ENCODE measurements around the gene FAM174B.

FAM174B gene

GRCh38 chr15:92655178-92655995 is at the start of gene FAM174B:
Gene FAM174B, minus strand, starts transcription at chr15:92655775.
- DNase-seq, result peak; percentile 34

- no peak for DNase-seq
These were observed 40.5 kb upstream of the FAM174B start for GRCh38 chr15:92696096-92696495.

DNA sequence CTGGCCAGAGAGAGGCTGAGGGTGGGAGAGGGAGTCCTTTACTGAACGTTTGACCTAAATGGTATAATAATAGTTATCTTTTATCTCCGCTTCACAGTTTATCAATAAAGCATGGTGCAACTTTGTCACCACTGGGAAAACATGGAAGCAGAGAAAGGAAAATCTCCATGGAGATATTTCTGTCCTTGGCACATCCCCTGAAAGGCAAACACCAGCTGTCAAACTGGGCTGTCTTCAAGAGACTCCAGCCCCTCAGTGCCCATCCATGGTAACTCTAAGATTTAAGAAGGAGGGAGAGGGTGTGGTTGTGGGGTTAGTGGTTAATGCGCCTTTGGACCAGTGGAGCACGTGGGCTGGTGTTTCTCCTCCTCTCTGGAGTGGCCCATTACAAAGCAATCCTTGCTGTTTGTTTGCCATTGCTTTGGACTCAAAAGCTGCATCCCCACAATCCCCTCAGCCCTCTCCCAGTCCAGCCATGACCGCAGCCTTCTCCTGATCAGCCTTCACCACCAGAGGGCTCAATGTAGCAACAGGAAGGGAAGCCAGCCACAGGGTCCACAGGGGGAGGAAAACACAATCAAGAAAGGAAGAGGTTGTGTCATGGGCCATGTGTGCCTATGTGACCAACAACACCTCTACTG is 38.2 kb upstream of the FAM174B start:
- no peak for DNase-seq

DNA sequence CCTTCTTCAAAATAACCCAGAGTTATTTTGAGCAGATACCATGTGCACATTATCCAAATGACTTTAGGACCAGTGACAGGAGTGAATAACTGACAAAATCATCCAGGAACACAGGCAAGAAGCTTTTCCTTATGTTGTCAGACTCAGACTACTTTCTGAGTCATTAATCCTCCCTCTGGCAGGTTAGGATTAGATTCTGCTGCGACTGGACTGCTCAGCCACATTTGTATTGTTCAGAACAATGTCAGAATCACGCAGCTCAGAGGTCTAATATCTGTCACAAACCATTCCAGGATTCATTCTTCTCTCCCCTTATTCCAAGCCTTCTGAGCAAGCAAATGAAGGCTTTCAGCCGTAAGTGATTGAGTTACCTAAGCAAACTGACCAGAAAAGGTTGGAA is 34.8 kb upstream of the FAM174B start:
- DNase-seq, result no peak

GRCh38 chr15:92687746-92688145 is 32.2 kb upstream of the FAM174B start:
- DNase-seq, result no peak

DNA sequence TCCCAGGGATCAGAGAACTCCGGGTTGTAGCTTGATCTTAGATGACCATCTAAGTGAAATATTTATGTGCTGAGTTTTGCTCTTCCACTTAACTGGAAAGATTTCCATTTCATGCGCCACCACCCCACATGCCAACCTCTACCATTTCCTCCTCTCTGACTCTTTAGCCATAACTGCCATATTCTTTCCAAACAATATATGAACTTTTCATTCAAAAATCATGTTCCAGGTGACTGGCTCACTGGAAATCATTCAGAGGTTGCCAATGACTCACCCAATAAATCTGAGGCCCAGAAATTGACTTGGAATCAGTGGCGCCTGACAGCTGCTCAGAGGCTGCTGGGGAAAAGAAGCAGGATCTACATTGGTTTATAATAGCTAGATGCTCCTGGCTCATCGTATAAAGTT is 31.6 kb upstream of the FAM174B start:
- no peak for DNase-seq

- DNase-seq, result no peak
These were observed 27.9 kb upstream of the FAM174B start for GRCh38 chr15:92683511-92683834.

- DNase-seq, result no peak
These were observed 27.4 kb upstream of the FAM174B start for GRCh38 chr15:92682741-92683510.

- DNase-seq, result no peak
These were observed 25.6 kb upstream of the FAM174B start for GRCh38 chr15:92681141-92681631.

GRCh38 chr15:92677999-92678398 is 22.4 kb upstream of the FAM174B start:
- no peak for DNase-seq

GRCh38 chr15:92676561-92676960 is 21.0 kb upstream of the FAM174B start:
- no peak for DNase-seq

GRCh38 chr15:92675485-92675884 is 19.9 kb upstream of the FAM174B start:
- no peak for DNase-seq

DNA sequence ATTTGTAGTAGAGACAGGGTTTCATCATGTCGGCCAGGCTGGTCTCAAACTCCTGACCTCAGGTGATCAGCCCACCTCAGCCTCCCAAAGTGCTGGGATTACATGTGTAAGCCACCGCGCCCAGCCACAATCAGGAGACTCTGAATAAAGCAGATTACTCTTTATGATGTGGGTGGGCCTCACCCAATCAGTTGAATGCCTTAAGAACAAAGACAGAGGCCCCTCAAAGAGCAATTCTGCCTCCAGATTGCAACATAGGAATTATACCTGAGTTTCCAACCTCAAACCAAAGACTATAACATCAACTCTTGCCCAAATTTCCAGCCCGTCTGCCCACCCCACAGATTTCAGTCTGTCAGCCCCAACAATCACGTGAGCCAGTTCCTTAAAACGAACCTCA is 18.8 kb upstream of the FAM174B start:
- no peak for DNase-seq

GRCh38 chr15:92672102-92672501 is 16.5 kb upstream of the FAM174B start:
- DNase-seq, result no peak

DNA sequence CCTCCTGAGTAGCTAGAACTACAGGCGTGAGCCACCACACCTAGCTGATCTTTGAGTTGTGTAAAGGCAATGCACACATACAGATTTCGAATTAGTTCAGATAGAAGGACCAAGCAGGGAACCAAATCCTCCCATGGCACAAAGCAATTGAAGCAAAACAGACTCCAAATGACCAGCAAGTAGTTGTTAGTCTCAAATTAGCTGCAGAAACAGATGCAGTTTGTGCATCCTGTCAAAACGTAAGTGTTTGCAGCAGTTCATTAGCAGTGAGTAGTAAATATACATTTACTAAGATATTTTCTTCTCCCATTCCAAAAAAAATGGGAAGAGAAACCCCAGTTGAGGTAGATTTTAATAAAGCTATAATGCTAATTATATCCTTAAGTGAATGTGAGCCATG is 15.8 kb upstream of the FAM174B start:
- no peak for DNase-seq

DNA sequence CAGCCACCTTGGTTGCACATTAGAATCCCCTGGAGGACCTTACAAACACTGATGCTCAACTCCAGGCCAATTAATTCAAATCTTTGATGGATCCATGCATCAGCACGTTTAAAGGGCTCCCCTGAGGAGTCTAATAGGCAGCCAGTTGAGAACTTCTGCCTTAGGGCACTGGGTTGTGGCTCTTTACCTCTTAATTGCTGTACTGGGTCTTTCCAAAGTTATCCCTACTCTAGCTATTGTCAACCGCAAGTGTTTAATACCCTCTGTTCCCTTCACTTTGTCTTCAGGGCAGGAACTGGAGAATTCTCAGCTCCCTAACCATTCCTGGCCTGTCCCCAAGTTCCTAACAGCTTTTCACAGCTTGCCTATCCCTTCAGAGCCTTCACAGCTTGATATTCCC is 15.0 kb upstream of the FAM174B start:
- no peak for DNase-seq

GRCh38 chr15:92669432-92669831 is 13.9 kb upstream of the FAM174B start:
- no peak for DNase-seq

DNA sequence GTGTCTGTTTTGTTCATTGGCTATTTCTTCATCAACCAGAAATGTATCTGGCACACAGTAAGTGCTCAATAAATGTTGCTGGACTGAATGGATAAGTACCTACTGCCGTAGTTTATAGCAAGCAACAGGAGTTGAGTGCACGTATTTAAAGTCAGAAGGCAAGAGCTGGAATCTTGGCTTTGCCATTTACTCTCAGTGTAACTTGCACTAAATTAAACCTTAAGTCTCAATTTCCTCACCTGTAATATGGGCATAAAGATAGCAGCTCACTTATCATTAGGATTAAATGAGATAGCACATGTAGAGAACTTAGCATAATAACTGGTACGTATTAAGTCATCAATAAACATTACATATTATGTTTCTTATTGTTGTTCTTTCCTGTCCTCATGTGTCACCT is 13.0 kb upstream of the FAM174B start:
- no peak for DNase-seq

DNA sequence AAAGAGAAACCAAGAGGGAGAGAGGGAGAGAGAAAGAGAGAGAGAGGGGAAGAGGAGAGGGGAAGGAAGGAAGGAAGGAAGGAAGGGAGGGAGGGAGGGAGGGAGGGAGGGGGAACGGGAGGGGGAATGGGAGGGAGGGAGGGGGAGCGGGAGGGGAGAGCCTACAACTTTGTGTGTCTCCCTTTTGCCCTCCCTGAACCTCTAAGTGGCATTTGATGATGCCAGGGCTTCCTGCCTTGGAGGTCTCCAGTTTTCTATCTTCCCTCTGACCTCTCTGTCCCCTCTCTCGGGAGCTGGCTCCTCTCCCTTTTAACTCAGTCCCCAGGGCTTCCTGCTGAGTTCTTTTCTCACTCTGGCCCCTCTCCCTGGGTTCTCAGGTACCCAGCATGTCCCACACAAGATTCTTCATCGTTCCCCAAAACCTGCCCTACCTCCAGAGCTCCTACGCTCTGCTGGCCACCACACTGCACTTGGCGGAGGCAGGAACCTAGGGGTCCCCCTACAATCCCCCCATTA is 12.5 kb upstream of the FAM174B start:
- DNase-seq, result no peak

- DNase-seq, result no peak
These were observed 11.8 kb upstream of the FAM174B start for GRCh38 chr15:92667287-92667904.

DNA sequence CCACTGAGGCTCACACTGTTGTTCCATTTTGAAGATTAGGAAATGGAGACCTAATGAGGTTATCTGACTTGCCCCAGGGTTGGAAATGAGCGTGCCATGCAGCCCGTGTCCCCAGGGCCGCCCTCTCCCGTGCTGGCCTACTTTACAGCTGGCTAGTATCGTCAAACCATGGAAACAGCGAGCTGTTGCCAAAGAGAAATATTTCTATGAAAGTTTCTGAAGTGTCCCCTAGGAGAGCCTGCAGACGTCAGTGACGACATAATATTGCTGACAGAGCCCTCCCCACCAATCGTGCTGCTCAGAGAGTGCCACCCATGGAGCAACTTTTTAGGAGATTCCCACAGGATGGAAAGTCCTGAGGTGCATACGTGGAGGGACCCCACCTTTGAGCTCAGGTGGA is 11.2 kb upstream of the FAM174B start:
- no peak for DNase-seq

GRCh38 chr15:92665100-92665555 is 9.6 kb upstream of the FAM174B start:
- DNase-seq, result no peak
